ENCODE data around the gene MDH2. TPM values are rescaled to one million over a fixed set of nuclear protein-coding genes. Genes with fewer than 3 reads are reported as not detected.
A peak's percentile ranks its signal among the peaks of the same experiment; 100 is the strongest.
"Not testable (repeated sequence)": the region's sequence is repeated elsewhere in the genome, so short reads cannot be mapped to it uniquely, and the experiment has no call there.

MDH2 gene
- total RNA-seq, 1 donor from 2014 or later = 119 TPM

- H3K9me3 Mint-ChIP-seq (ENCODE audit: unreplicated experiment) = no peaks in the 10 kb centered on the region
- no peak overlapping the region for H3K4me3 Mint-ChIP-seq (ENCODE audit: unreplicated experiment)
- no peak for TF ChIP-seq CTCF (IDR thresholded peaks at IDR 0.05)
- no peaks in the 10 kb centered on the region for H3K27me3 Mint-ChIP-seq (ENCODE audit: unreplicated experiment)
- peaks cover 7% of the 10 kb centered on the region for H3K4me1 Mint-ChIP-seq (ENCODE audit: unreplicated experiment)
- no peak for DNase-seq (ENCODE audit: extremely low spot score, unreplicated experiment)
- H3K36me3 Mint-ChIP-seq (ENCODE audit: unreplicated experiment) = peaks cover 18% of the 10 kb centered on the region
- peak overlapping the region; percentile 23 for H3K27ac Mint-ChIP-seq (ENCODE audit: unreplicated experiment)
These were observed 6.5 kb downstream of the MDH2 start for GRCh38 chr7:76054123-76055120.

GRCh38 chr7:76056241-76056640 is 8.3 kb downstream of the MDH2 start:
- Mint-ChIP-seq H3K27me3 (ENCODE audit: unreplicated experiment) (no peaks in the 10 kb centered on the region), H3K36me3 (ENCODE audit: unreplicated experiment) (peaks cover 23% of the 10 kb centered on the region), H3K4me1 (ENCODE audit: unreplicated experiment) (no peaks in the 10 kb centered on the region), H3K27ac (ENCODE audit: unreplicated experiment) (no peak overlapping the region), H3K4me3 (ENCODE audit: unreplicated experiment) (no peak overlapping the region), H3K9me3 (ENCODE audit: unreplicated experiment) (no peaks in the 10 kb centered on the region)
- no peak for TF ChIP-seq CTCF (IDR thresholded peaks at IDR 0.05)
- no peak for DNase-seq (ENCODE audit: extremely low spot score, unreplicated experiment)

- Mint-ChIP-seq H3K9me3 (ENCODE audit: unreplicated experiment) (no peaks in the 10 kb centered on the region), H3K4me1 (ENCODE audit: unreplicated experiment) (no peaks in the 10 kb centered on the region), H3K36me3 (ENCODE audit: unreplicated experiment) (peaks cover 31% of the 10 kb centered on the region), H3K4me3 (ENCODE audit: unreplicated experiment) (no peak overlapping the region), H3K27me3 (ENCODE audit: unreplicated experiment) (no peaks in the 10 kb centered on the region), H3K27ac (ENCODE audit: unreplicated experiment) (no peak overlapping the region)
- no peak for TF ChIP-seq CTCF (IDR thresholded peaks at IDR 0.05)
- DNase-seq (ENCODE audit: extremely low spot score, unreplicated experiment) = no peak
These were observed 9.4 kb downstream of the MDH2 start for GRCh38 chr7:76057103-76057812.

GRCh38 chr7:76057813-76058145 is 9.9 kb downstream of the MDH2 start:
- no peak overlapping the region for H3K4me3 Mint-ChIP-seq (ENCODE audit: unreplicated experiment)
- H3K36me3 Mint-ChIP-seq (ENCODE audit: unreplicated experiment) = peaks cover 36% of the 10 kb centered on the region
- H3K9me3 Mint-ChIP-seq (ENCODE audit: unreplicated experiment) = no peaks in the 10 kb centered on the region
- TF ChIP-seq CTCF (IDR thresholded peaks at IDR 0.05) = no peak
- no peak for DNase-seq (ENCODE audit: extremely low spot score, unreplicated experiment)
- no peak overlapping the region for H3K27ac Mint-ChIP-seq (ENCODE audit: unreplicated experiment)
- no peaks in the 10 kb centered on the region for H3K27me3 Mint-ChIP-seq (ENCODE audit: unreplicated experiment)
- H3K4me1 Mint-ChIP-seq (ENCODE audit: unreplicated experiment) = no peaks in the 10 kb centered on the region

- H3K27ac Mint-ChIP-seq (ENCODE audit: unreplicated experiment); H3K4me1 Mint-ChIP-seq (ENCODE audit: unreplicated experiment); H3K4me3 Mint-ChIP-seq (ENCODE audit: unreplicated experiment); H3K27me3 Mint-ChIP-seq (ENCODE audit: unreplicated experiment); DNase-seq (ENCODE audit: extremely low spot score, unreplicated experiment); H3K9me3 Mint-ChIP-seq (ENCODE audit: unreplicated experiment): not testable (repeated sequence)
- peaks cover 40% of the 10 kb centered on the region for H3K36me3 Mint-ChIP-seq (ENCODE audit: unreplicated experiment)
These were observed 10.8 kb downstream of the MDH2 start for GRCh38 chr7:76058745-76059144.
